Measurements from ENCODE around the gene ELL2. TPM values are rescaled to one million over a fixed set of nuclear protein-coding genes. Genes with fewer than 3 reads are reported as not detected.
"Not testable (repeated sequence)": the region's sequence is repeated elsewhere in the genome, so short reads cannot be mapped to it uniquely, and the experiment has no call there.

Gene ELL2
- polyA plus RNA-seq, 12 donors: 2.4 to 14.0 (median 4.4) TPM; not detected in 1

- DNase-seq: no peak
Measured at GRCh38 chr5:95861864-95862561, 99.6 kb downstream of the ELL2 start.

- peak; percentile 51 for DNase-seq
Measured at GRCh38 chr5:95861221-95861863, 100.3 kb downstream of the ELL2 start.

- DNase-seq: no peak
Measured at GRCh38 chr5:95859661-95860060, 102.0 kb downstream of the ELL2 start.

- DNase-seq: peak; percentile 88
Measured at GRCh38 chr5:95858661-95859595, 102.7 kb downstream of the ELL2 start.

- DNase-seq: no peak
Measured at GRCh38 chr5:95858023-95858461, 103.6 kb downstream of the ELL2 start.

- no peak for DNase-seq
Measured at GRCh38 chr5:95857185-95857945, 104.3 kb downstream of the ELL2 start.

- no peak for DNase-seq
Measured at GRCh38 chr5:95856501-95856981, 105.1 kb downstream of the ELL2 start.

GRCh38 chr5:95853490-95853889 is 108.2 kb downstream of the ELL2 start:
- DNase-seq: no peak

GRCh38 chr5:95852567-95852966 is 109.1 kb downstream of the ELL2 start:
- DNase-seq: no peak

GRCh38 chr5:95851141-95851540 is 110.5 kb downstream of the ELL2 start:
- not testable (repeated sequence) for DNase-seq

GRCh38 chr5:95850391-95850894 is 111.2 kb downstream of the ELL2 start:
- DNase-seq: no peak

GRCh38 chr5:95848701-95849100 is 113.0 kb downstream of the ELL2 start:
- DNase-seq: no peak

GRCh38 chr5:95847261-95847592 is 114.4 kb downstream of the ELL2 start:
- DNase-seq: no peak

- DNase-seq: peak; percentile 55
Measured at GRCh38 chr5:95846554-95847260, 114.9 kb downstream of the ELL2 start.

- DNase-seq: no peak
Measured at GRCh38 chr5:95845391-95845790, 116.3 kb downstream of the ELL2 start.

GRCh38 chr5:95843733-95844223 is 117.9 kb downstream of the ELL2 start:
- DNase-seq: no peak

GRCh38 chr5:95842854-95843544 is 118.7 kb downstream of the ELL2 start:
- no peak for DNase-seq

- DNase-seq: no peak
Measured at GRCh38 chr5:95841914-95842812, 119.5 kb downstream of the ELL2 start.

Measured in muscle of arm (tissue), 12 donors.